ENCODE data around the gene ERG. TPM values are rescaled to one million over a fixed set of nuclear protein-coding genes. Genes with fewer than 3 reads are reported as not detected.

ERG gene
- total RNA-seq, 2 donors from 2014 or later = 2.5 to 6.7 TPM

DNA sequence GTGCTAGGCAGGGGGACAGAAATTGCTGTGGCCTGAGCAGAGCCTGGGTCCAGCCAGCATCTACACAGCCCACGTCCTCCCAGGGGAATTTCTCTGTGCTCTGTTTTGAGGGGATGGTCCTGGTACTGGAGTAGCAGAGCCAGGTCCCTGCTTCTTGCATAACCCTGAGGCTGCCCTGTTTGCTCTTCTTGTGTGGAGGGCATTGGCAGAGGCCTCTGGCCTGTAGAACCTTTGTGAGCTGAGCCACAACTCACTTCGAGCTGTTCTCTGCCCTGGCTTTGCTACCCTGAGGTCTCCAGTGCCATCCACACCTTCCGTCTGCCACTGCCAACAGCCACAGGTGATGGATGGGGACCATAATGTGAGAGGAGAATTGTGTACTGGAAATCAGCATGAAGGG lies 139.6 kb downstream of the ERG start:
- Histone ChIP-seq H3K27me3 (no peaks in the 10 kb centered on the region), H3K36me3 (no peaks in the 10 kb centered on the region), H3K27ac (no peak overlapping the region), H3K9me3 (no peaks in the 10 kb centered on the region), H3K4me3 (no peak overlapping the region), H3K9ac (ENCODE audit: low read depth in 2 of 2, low read length in 2 of 2) (no peak overlapping the region), H3K4me1 (no peaks in the 10 kb centered on the region)
- no peak for DNase-seq
- intact Hi-C loops (cut with DNase I) = loop anchor here (5.0 to 10.0 kb wide), 2 partner anchors 201 to 644 kb away; no protein-coding TSS in a partner anchor
- TF ChIP-seq, protein P1, sequence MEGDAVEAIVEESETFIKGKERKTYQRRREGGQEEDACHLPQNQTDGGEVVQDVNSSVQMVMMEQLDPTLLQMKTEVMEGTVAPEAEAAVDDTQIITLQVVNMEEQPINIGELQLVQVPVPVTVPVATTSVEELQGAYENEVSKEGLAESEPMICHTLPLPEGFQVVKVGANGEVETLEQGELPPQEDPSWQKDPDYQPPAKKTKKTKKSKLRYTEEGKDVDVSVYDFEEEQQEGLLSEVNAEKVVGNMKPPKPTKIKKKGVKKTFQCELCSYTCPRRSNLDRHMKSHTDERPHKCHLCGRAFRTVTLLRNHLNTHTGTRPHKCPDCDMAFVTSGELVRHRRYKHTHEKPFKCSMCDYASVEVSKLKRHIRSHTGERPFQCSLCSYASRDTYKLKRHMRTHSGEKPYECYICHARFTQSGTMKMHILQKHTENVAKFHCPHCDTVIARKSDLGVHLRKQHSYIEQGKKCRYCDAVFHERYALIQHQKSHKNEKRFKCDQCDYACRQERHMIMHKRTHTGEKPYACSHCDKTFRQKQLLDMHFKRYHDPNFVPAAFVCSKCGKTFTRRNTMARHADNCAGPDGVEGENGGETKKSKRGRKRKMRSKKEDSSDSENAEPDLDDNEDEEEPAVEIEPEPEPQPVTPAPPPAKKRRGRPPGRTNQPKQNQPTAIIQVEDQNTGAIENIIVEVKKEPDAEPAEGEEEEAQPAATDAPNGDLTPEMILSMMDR (IDR thresholded peaks at IDR 0.05) = no peak

DNA sequence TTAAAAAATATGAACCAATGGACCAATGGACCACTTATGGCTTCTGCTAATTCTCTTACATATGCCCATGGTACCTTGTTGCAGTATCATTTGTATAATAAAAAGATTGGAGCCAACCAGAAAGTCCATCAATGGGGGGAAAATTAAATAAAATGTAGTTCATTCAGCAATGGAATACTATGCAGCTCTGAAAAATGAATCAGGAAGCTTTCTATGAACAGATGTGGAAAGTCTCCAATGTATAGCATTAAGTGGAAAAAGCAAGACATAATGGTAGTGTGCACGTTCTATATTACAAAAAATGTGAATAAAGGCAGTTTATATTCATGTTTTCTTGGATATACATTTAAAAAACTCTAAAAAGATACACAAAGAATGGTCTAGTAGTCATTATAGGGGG lies 140.2 kb downstream of the ERG start:
- intact Hi-C loops (cut with DNase I) = loop anchor here (5.0 to 10.0 kb wide), 2 partner anchors 201 to 643 kb away; no protein-coding TSS in a partner anchor
- H3K9ac ChIP-seq (ENCODE audit: low read depth in 2 of 2, low read length in 2 of 2) = no peak overlapping the region
- H3K36me3 ChIP-seq = no peaks in the 10 kb centered on the region
- TF ChIP-seq, protein P1 (IDR thresholded peaks at IDR 0.05) = no peak
- DNase-seq = no peak
- H3K27ac ChIP-seq = no peak overlapping the region
- H3K4me3 ChIP-seq = no peak overlapping the region
- H3K27me3 ChIP-seq = no peaks in the 10 kb centered on the region
- H3K9me3 ChIP-seq = no peaks in the 10 kb centered on the region
- H3K4me1 ChIP-seq = no peaks in the 10 kb centered on the region

DNA sequence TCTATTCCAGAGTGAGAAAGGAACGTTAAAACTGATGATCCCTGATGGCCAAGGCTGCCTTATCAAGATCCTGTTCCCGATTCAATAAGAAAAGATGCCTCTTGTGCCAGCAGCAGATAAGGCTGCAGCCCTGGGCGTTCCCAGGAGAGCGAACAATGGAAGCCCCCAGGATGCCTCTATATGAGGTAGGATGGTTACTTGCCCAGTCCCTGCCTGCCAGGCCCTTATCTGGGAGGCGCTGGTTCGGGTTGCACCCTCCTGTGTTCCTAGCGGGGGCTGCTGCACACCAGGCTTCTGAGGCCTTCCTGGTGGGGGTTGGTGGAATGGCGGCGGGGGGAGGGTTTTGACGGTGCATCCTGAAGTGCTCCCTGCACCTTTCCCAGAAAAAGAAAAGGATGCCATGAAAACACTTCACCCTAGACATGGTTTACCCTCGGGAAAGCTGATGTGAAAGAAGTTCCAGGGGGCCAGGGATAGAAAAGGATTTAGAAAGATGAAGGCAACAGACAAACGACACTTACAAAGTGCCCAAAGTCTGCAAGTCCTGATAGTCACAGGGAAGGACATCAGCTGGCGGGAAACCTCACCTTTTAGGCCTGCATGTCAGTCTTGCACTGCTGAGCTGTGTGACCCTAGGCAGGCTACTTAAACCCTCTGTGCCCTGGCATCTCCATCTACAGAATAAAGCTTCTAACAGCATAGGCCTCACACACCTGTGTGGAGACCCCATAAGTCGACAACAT lies 141.2 kb downstream of the ERG start:
- Histone ChIP-seq H3K27me3 (no peaks in the 10 kb centered on the region), H3K4me3 (no peak overlapping the region), H3K27ac (no peak overlapping the region), H3K4me1 (no peaks in the 10 kb centered on the region), H3K36me3 (no peaks in the 10 kb centered on the region), H3K9ac (ENCODE audit: low read depth in 2 of 2, low read length in 2 of 2) (no peak overlapping the region), H3K9me3 (no peaks in the 10 kb centered on the region)
- intact Hi-C loops (cut with DNase I) = loop anchor here (5.0 to 10.0 kb wide), 2 partner anchors 200 to 642 kb away; no protein-coding TSS in a partner anchor
- DNase-seq = no peak
- TF ChIP-seq, protein P1 (IDR thresholded peaks at IDR 0.05) = no peak

DNA sequence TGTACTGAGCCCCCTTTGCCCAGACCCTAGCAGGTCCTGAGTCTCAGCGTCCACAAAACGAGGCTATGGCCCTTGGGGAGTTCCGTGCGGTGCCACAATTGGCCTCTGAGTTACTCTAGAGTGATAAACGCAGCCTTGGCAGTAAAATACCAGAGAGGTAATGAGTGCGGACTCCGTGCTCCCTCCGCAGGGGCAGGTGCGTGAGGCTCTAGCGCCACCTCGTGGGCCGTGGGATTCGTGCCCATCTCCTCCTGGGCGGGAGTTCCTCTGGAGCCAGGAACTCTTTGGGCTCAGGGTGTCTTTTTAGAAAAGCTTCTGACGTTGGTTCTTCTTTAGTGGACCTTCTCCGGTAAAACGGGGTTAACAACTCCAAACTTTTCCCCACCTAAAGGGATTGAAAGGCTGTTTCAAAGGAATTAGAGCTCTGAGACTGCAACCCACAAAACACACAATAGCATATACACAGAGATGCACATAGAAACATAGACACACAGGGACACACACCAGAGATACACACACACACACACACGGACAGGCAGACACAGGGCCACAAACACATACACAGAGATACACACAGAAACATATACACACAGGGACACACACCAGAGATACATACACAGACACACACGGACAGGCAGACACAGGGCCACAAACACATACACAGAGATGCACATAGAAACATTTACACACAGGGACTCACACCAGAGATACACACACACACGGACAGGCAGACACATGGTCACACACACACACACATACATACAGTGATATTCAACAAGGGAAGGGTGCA lies 142.1 kb downstream of the ERG start:
- H3K27ac ChIP-seq = no peak overlapping the region
- H3K4me3 ChIP-seq = no peak overlapping the region
- H3K9me3 ChIP-seq = no peaks in the 10 kb centered on the region
- no peaks in the 10 kb centered on the region for H3K27me3 ChIP-seq
- DNase-seq = peak; percentile 80
- H3K4me1 ChIP-seq = no peaks in the 10 kb centered on the region
- no peaks in the 10 kb centered on the region for H3K36me3 ChIP-seq
- TF ChIP-seq, protein P1 (IDR thresholded peaks at IDR 0.05) = peak; percentile 95
- intact Hi-C loops (cut with DNase I) = loop anchor here (5.0 to 10.0 kb wide), 2 partner anchors 199 to 641 kb away; no protein-coding TSS in a partner anchor
- H3K9ac ChIP-seq (ENCODE audit: low read depth in 2 of 2, low read length in 2 of 2) = no peak overlapping the region

DNA sequence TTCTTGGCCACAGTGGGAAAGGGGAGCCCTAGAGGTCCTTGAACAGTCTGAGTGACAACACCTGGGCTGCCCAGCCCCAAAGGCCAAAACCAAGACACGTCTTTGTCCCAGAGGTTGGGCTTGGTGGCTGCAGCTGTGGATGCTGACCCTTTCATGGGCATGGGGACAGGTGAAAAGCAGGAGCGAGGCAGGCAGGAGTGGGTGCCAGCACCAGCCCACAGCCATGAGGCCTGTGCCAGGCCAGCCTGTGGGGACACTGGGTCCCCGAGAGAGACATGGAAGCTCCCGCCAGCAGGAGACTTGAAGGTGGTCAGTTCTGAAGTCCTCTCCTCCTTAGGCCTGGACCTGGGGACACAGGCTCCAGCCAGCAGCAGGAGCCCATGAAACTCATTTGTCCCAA lies 142.9 kb downstream of the ERG start:
- H3K27ac ChIP-seq = no peak overlapping the region
- H3K9me3 ChIP-seq = no peaks in the 10 kb centered on the region
- no peaks in the 10 kb centered on the region for H3K36me3 ChIP-seq
- TF ChIP-seq, protein P1 (IDR thresholded peaks at IDR 0.05) = no peak
- no peaks in the 10 kb centered on the region for H3K27me3 ChIP-seq
- no peaks in the 10 kb centered on the region for H3K4me1 ChIP-seq
- H3K4me3 ChIP-seq = no peak overlapping the region
- no peak overlapping the region for H3K9ac ChIP-seq (ENCODE audit: low read depth in 2 of 2, low read length in 2 of 2)
- intact Hi-C loops (cut with DNase I) = loop anchor here (5.0 to 10.0 kb wide), 2 partner anchors 198 to 641 kb away; no protein-coding TSS in a partner anchor
- DNase-seq = no peak

Measured in colonic mucosa (tissue), 4 donors.